GM18520 (cell line): Measurements from ENCODE around the gene NR6A1.

Experiments used
- ATAC-seq: cut with Tn5 transposase; IDR thresholded peaks from one replicate; pipeline ENCODE4 v1.9.1; 2021; ENCODE audit not compliant: unreplicated experiment

Gene NR6A1

DNA sequence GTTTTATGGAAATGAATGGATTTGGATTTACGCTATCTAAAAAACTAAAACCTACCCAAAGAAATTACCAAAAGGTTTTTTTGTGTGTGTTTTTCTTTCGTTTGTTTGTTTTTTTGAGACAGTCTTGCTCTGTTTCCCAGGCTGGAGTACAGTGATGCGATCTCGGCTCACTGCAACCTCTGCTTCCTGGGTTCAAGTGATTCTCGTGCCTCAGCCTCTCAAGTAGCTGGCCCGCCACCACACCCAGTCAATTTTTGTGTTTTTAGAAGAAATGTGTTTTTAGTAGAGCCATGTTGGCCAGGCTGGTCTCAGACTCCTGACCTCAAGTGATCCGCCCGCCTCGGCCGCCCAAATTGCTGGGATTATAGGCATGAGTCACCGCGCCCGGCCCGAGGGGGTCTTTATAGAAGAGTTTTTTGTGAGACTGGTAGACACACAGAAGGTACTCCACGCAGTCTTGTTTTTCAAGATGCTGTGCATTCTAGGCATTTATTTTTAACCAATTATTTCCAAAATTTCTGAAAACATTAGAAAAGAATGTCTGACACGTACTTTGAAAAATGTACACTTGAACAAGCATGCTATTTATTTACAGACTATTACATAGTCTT lies 75.7 kb downstream of the NR6A1 start:
- ATAC-seq = no peak

- no peak for ATAC-seq
Measured at GRCh38 chr9:124694414-124695279, 76.5 kb downstream of the NR6A1 start.

GRCh38 chr9:124693403-124693802 lies 77.7 kb downstream of the NR6A1 start:
- no peak for ATAC-seq

- ATAC-seq = no peak
Measured at GRCh38 chr9:124688238-124688904, 82.7 kb downstream of the NR6A1 start.

GRCh38 chr9:124686918-124687317 lies 84.2 kb downstream of the NR6A1 start:
- ATAC-seq = no peak

- ATAC-seq = no peak
Measured at GRCh38 chr9:124685217-124685616, 85.9 kb downstream of the NR6A1 start.

DNA sequence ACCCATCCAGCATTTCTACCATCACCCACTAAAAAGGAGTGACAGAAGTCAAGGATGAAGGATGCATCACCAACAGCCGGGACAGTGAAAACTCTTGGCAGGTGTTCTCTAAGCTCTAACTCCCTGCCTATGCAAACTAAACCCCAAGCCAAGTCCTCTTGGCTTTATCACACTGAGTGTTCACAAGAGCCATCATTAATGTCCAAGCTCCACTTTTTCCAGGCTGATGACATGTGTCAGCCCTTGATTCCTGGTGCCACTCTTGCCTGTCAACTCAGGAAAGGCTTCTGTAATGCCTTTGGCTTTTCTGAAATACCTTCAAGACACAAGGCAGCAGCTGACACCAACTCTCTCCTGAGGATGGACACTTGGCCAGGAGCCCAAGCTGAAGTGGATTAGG lies 86.9 kb downstream of the NR6A1 start:
- ATAC-seq = no peak

DNA sequence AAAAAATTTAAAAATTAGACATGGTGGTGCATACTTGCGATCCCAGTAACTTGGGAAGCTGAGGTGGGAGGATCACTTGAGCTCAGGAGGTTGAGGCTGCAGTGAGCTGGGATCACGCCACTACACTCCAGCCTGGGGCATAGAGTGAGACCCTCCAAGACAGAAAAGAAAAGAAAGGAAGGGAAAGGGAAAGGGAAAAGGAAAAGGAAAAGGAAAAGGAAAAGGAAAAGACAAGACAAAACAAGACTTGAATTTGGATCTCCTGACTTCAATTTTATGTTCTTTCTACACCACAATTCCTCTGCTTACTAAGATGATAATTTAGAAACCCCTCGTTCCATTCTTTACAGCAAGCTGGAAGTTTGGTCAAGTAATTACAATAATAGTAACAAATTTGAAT lies 88.1 kb downstream of the NR6A1 start:
- no peak for ATAC-seq

GRCh38 chr9:124680714-124681390 lies 90.3 kb downstream of the NR6A1 start:
- no peak for ATAC-seq

DNA sequence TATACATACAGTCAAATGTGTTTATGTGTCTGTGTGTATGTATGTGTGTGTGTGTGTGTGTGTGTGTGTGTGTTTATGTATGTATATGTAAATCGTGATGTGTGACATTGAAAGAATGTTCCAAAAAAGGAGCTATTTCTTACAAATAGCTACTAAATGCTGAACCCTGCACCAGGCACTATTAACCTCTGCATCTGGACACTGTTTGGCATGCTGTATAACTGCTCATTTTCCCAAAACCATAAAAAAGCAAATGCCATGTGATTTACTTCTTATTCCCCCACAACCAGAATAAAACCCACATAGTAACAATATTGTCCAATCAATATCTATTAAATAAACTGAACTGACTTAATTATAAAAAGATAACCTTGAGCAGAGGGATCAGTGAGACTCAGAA lies 91.1 kb downstream of the NR6A1 start:
- no peak for ATAC-seq

DNA sequence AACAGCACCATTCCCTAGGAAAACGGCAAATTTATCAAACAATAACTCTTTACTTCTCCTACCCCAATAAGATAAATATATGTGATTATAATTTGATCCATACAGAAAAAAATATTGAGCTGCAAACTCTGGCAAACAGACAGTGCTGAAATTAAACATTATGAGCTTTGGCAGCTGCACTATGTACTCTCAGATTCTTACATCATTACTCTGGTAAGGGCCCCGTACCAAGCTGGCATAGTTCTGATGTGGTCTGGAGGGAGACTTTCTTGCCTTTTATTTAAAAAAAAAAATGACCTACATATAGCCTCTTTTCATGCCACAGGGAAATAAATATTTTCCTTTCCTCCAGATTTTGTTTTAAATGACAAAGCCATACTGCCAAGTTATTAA lies 95.0 kb downstream of the NR6A1 start:
- no peak for ATAC-seq

DNA sequence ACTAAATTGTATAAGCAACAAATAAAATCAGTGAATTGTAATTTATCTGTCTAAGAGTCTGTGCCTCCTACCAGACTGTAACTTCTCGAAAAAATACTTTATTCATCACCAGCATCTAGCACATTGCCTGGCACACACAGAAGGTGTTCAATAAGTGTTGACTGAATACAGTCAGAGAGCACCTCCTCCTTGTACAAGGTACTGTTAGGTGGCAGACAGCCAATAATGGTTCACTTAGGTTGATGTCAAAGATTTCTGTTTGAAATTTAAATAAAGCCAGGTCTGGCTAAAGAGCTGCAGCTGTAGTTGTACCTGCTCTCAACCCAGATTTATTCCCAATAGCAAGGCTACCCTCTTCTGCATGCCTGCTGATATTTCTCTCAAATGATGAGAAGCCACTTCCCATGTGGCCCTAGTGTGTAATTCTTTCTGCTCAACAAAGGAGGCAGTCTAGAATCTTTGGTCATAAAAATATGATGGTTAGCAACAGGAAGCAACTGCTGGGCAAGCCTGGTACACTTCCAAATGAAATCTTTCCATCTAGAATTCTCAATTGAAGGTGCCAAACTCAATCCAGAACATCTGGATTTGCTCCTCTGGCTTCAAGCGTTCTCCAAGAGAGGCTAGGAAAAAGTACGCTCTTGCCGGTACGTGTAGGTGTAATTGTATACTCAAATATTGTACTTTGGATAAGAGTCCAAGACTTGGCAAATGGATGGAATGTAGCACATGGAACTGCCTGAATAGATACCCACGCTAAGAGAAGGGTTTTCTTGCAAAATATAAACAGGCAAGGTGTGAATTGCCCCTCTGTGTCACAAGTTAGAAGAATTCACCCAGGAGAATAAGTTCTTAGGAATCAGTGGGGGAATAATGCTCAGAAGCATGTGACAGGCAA lies 95.6 kb downstream of the NR6A1 start:
- no peak for ATAC-seq

DNA sequence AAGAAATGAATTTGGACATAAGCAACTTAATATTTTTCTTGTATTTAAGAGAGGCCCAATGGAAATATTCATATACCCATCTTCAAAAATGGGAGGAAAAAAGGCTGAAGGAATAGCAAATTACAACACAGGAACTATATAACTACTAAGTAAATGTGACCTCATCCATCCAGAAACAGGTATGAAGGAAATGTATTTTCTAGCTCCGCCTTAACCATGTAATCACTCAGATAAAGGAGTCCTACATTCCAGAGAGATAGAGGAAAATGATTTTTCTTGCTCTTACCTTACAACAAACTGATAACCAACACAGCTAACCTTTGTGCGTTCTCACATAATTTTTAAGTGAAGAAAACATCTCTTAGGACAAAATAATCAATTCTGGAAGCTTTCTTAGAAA lies 96.5 kb downstream of the NR6A1 start:
- ATAC-seq = no peak

- ATAC-seq = no peak
Measured at GRCh38 chr9:124673063-124673462, 98.0 kb downstream of the NR6A1 start.

DNA sequence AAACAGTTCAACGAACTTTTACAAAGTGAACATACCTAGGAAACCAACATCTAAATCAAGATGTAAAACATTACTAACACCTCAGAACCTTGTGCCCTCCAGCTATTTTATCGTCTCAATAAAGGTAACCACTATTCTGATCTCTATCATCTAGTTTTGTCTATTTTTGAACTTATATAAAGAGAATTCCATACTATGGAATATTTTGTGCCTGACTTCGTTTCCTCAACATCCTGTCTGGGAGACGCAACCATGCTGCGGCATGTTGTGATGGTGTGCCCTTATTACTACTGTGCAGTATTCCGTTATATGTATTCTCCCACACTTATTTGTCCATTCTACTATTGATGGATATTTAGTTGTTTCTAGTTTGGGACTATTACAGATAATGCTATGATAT lies 99.2 kb downstream of the NR6A1 start:
- ATAC-seq = no peak

DNA sequence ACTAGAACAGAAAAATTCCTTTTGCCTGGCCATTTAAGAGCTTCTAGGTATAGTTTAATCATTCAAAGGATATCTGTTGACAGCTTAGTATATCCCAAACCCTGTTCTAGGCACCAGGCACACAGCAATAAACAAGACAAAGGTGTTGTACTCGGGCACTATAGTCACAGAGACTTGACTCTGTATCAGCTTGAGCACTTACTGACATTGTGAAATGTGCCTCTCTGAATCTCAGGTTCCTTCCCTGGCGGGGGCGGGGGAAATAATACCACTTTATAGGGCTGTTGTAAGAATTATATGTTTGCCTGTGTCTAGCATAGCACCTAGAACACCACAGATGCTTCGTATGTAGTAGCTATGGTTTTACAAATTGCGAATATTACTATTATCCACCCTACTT lies 104.5 kb downstream of the NR6A1 start:
- ATAC-seq = no peak

- ATAC-seq = no peak
Measured at GRCh38 chr9:124665391-124666058, 105.6 kb downstream of the NR6A1 start.

DNA sequence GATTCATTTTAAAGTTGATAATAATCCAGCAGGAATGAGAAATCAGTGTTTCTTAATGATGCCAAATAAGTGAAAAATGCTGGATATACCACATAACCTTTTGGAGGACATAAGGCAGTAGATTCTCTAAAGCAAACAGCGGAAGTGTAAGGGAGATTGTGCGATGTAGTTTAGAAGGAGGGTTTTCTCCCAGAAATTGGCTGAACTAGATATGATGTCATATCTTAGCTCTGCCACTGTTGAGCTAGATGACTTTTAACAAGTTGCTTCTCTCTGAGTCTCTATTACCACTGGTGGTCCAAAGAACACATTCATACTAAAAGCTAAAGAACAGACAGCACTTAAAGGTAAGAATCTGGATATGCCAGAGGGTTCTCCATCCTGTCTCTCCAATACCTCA lies 107.0 kb downstream of the NR6A1 start:
- no peak for ATAC-seq

GRCh38 chr9:124663046-124663961 lies 107.8 kb downstream of the NR6A1 start:
- no peak for ATAC-seq
